Measurements from ENCODE around the gene BRD8. TPM values are rescaled to one million over a fixed set of nuclear protein-coding genes. Genes with fewer than 3 reads are reported as not detected.
"Not testable (repeated sequence)": the region's sequence is repeated elsewhere in the genome, so short reads cannot be mapped to it uniquely, and the experiment has no call there.

BRD8 gene
- total RNA-seq, 2 donors from 2014 or later = 34.7 to 71.7 TPM

DNA sequence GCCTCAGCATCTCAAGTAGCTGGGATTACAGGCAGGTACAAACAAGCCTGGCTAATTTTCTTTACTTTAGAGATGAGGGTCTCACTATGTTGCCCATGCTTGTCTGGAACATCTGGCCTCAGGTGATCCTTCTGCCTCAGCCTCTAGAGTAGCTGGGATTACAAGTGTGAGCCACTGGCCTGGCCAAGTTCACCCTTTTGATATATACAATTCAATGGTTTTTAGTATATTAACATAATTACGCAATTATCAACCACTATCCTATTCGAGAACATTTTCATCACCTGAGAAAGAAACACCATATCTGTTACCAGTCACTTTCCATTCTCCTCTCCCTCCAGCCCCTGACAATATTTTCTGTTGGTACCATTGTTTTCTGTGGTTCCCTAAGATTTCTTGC lies 38.4 kb upstream of the BRD8 start:
- H3K9me3 ChIP-seq = no peaks in the 10 kb centered on the region
- no peak for DNase-seq (ENCODE audit: low spot score)

DNA sequence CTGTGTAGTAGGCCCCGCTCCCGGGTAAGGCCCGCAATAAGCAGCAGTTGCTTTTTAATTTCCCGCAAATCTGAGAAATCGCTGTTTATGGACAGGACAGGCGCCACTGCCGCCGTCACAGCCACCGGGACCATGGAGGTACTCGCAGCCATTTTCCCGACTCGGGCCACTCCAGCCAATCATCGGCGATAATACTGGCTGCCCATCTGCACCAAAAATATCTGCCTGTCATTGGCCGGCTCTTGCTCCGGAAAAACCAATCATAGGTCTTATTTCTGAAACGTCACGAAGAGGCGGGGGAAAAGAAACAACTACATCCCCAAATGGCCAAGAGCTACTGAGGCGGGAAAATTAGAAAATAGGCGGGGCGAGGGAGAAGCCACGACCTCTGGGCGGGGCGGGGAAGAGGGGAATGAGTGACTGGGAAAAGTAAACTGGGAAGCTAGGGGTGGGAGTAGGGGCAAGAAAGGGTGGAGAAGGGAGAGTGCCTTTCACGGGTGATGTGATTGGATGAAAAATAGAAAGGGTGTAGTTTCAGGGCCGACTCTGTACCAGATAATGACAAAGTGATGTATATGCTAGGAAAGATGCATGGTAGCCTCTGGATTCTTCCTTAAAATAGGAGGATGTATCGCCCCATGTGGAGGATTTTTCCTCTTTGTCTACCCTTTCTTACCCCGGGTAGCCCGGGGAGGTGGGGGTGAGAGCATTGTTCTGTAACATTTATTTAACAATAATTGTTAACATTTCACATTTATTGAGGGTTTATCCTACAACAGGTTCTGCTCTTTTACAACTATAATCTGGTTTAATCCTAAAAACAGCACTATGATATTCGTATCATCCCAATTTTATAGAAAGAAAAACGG lies 35.0 kb upstream of the BRD8 start, which contains the start of gene CDC23:
CDC23 (minus strand) TSS at position 163 of the 869 bp plus-strand sequence; CDS start at position 152, 11 bp downstream.
- H3K4me3 ChIP-seq = peak within 1 kb of the TSS; percentile 83
- no peak for TF ChIP-seq CTCF (IDR thresholded peaks at IDR 0.05)
- peak; percentile 99 for ATAC-seq (ENCODE audit: insufficient number of reproducible peaks, low FRiP score, low read depth)
- H3K36me3 ChIP-seq = peaks cover 4% of the 10 kb centered on the region
- peaks cover 20 to 27% of the 10 kb centered on the region in 2 donors for H3K4me1 ChIP-seq (ENCODE audit: control insufficient read depth in 1 of 2, low read depth in 2 of 2)
- H3K9me3 ChIP-seq = no peaks in the 10 kb centered on the region
- peak within 1 kb of the TSS; percentile 52 to 79 for H3K27ac ChIP-seq
- H3K27me3 ChIP-seq (replicated peaks; ENCODE audit: insufficient read depth) = no peaks in the 10 kb centered on the region
- peak; percentile 93 for DNase-seq (ENCODE audit: low spot score)

More for the DNA sequence above, 38.4 kb upstream of the BRD8 start:
- H3K4me3 ChIP-seq = no peak overlapping the region
- no peak for TF ChIP-seq CTCF (IDR thresholded peaks at IDR 0.05)
- H3K36me3 ChIP-seq = no peaks in the 10 kb centered on the region
- peaks cover 12 to 13% of the 10 kb centered on the region in 2 donors for H3K4me1 ChIP-seq (ENCODE audit: control insufficient read depth in 1 of 2, low read depth in 2 of 2)
- no peaks in the 10 kb centered on the region for H3K27me3 ChIP-seq (replicated peaks; ENCODE audit: insufficient read depth)
- no peak overlapping the region for H3K27ac ChIP-seq
- ATAC-seq (ENCODE audit: insufficient number of reproducible peaks, low FRiP score, low read depth) = no peak

DNA sequence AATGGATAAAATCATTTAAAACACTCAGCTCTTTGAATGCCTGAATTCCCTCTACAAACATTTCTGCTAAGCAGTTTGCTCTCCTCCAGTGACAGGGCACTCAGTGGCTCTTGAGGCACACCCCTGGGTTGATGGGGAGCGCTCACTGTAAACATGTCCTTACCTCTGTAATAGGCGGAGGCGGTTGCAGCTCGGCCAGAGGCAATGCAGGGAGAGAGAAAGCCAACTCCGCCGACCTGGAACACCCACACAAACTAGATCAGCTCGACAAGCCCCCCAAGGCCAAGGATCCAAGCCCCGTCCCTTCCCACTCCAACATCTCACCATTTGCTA lies 34.4 kb upstream of the BRD8 start:
- ATAC-seq (ENCODE audit: insufficient number of reproducible peaks, low FRiP score, low read depth) (no peak), DNase-seq (ENCODE audit: low spot score) (no peak)
- no peaks in the 10 kb centered on the region for H3K9me3 ChIP-seq

DNA sequence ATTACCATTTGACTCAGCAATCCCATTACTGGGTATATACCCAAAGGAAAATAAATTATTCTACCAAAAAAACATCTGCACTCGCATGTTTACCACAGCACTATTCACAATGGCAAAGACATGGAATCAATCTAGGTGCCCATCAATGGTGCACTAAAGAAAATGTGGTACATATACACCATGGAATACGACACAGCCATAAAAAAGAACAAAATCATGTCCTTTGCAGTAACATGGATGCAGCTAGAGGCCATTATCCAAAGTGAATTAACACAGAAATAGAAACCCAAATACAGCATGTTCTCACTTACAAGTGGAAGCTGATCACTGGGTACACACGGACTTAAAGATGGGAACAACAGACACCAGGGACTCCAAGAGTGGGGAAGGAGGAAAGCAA lies 32.6 kb upstream of the BRD8 start:
- TF ChIP-seq CTCF (IDR thresholded peaks at IDR 0.05) = no peak
- ATAC-seq (ENCODE audit: insufficient number of reproducible peaks, low FRiP score, low read depth) (no peak), DNase-seq (ENCODE audit: low spot score) (no peak)
- H3K36me3 ChIP-seq = peaks cover 4% of the 10 kb centered on the region
- H3K27ac ChIP-seq = no peak overlapping the region
- H3K27me3 ChIP-seq (replicated peaks; ENCODE audit: insufficient read depth) = no peaks in the 10 kb centered on the region
- peaks cover 20 to 27% of the 10 kb centered on the region in 2 donors for H3K4me1 ChIP-seq (ENCODE audit: control insufficient read depth in 1 of 2, low read depth in 2 of 2)
- H3K9me3 ChIP-seq = no peaks in the 10 kb centered on the region
- no peak overlapping the region for H3K4me3 ChIP-seq

More for the DNA sequence above, 34.4 kb upstream of the BRD8 start:
- Histone ChIP-seq H3K27me3 (replicated peaks; ENCODE audit: insufficient read depth) (no peaks in the 10 kb centered on the region), H3K27ac (peak overlapping the region; percentile 52 to 79), H3K36me3 (peaks cover 4% of the 10 kb centered on the region), H3K4me3 (peak overlapping the region; percentile 83), H3K4me1 (ENCODE audit: control insufficient read depth in 1 of 2, low read depth in 2 of 2) (peaks cover 20 to 27% of the 10 kb centered on the region in 2 donors)
- no peak for TF ChIP-seq CTCF (IDR thresholded peaks at IDR 0.05)

DNA sequence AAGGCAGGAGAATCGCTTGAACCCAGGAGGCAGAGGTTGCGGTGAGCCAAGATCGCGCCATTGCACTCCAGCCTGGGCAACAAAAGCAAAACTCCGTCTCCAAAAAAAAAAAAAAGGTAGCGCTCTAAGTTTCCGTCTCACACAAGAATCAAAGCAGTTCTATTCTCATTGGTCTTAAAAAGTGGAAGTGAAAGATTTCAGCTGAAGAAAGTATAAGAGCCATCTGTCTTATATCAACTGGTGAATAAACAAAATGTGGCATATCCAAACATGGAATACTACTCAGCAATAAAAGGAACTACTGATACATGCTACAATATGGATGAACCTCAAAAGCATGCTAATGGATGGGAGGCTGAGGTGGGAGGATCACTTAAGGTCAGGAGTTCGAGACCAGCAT lies 15.4 kb upstream of the BRD8 start:
- peaks cover 55% of the 10 kb centered on the region for H3K36me3 ChIP-seq

More for the DNA sequence above, 15.4 kb upstream of the BRD8 start:
- not testable (repeated sequence) for H3K27me3 ChIP-seq (replicated peaks; ENCODE audit: insufficient read depth); ATAC-seq (ENCODE audit: insufficient number of reproducible peaks, low FRiP score, low read depth); H3K9me3 ChIP-seq; H3K4me1 ChIP-seq (ENCODE audit: control insufficient read depth in 1 of 2, low read depth in 2 of 2); H3K27ac ChIP-seq; H3K4me3 ChIP-seq; DNase-seq (ENCODE audit: low spot score)

All from thoracic aorta (tissue), 2 donors.